ENCODE results near the gene ASF1B. TPM values are rescaled to one million over a fixed set of nuclear protein-coding genes. Genes with fewer than 3 reads are reported as not detected.

ASF1B gene
- total and polyA plus RNA-seq, 2 donors (not counting 3 experiments of a cell fraction or from before 2014, with no cell fraction given) = 39.1 to 42.4 TPM

DNA sequence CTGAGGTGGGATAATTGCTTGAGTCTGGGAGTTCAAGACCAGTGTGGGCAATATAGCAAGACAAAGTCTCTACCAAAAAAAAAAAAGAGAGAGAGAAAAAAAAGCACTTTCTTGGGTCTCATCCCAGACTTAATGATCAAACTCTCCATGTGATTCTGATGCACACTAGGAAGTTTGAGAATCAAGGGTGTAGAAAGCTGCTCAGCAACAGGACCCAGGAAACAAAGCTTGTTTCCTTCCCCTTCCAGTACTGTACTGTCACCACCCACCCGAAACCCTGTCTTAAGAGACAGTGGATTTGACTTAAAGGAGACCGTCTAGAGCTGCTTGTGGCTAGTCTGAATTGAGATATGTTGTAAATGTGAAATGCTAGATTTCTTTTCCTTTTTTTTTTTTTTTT lies 58.0 kb downstream of the ASF1B start:
- Histone ChIP-seq H3K9me1 (replicated peaks; ENCODE audit: control insufficient read depth, extremely low read depth, insufficient read depth, low read length) (no peaks in the 10 kb centered on the region), H3K27me3 (ENCODE audit: control insufficient read depth in 2 of 2, insufficient read depth in 2 of 2, low read length in 2 of 2) (no peaks in the 10 kb centered on the region), H3K79me2 (ENCODE audit: control insufficient read depth, insufficient read depth, low read length) (no peaks in the 10 kb centered on the region), H3K27ac (ENCODE audit: insufficient read depth, low read depth, low read length) (no peak overlapping the region), H3K9ac (replicated peaks; ENCODE audit: extremely low read depth, insufficient read depth, low read length) (no peak overlapping the region), H3K4me1 (ENCODE audit: control insufficient read depth, extremely low read depth, insufficient read depth, low read length) (peaks cover 26% of the 10 kb centered on the region), H2AFZ (ENCODE audit: low read depth, low read length) (no peak overlapping the region), H3K4me2 (ENCODE audit: insufficient read depth, low read length) (no peak overlapping the region), H3K36me3 (ENCODE audit: control insufficient read depth in 2 of 2, extremely low read depth in 1 of 2, insufficient read depth in 2 of 2, low read length in 2 of 2) (no peaks in the 10 kb centered on the region), H4K20me1 (replicated peaks; ENCODE audit: control insufficient read depth, extremely low read depth, insufficient read depth, low read length) (no peaks in the 10 kb centered on the region), H3K4me3 (replicated peaks in 1 of 3; ENCODE audit: insufficient read depth in 1 of 3, low read depth in 1 of 3, low read length in 3 of 3) (no peak overlapping the region), H3K9me3 (replicated peaks; ENCODE audit: control insufficient read depth, insufficient read depth, low read length) (no peaks in the 10 kb centered on the region)
- intact Hi-C loops (cut with micrococcal nuclease) = no loop called here
- BruUV-seq (replicated peaks) = no TSS peak
- dilution Hi-C loops (cut with MboI; ENCODE audit: extremely low pct_ligation_motif_present, low sequenced_read_pairs) = no loop called here
- ChIA-PET CTCF (interaction anchor here (0.7 to 1.0 kb wide), 3 partner anchors 35 to 1017 kb away, joined by 3 to 4 read pairs (median 3); no protein-coding TSS in a partner anchor), POLR2A (no interaction called here)
- FAIRE-seq (no peak), DNase-seq (ENCODE audit: low read depth, low spot score) (no peak)
- TF ChIP-seq EZH2 (IDR thresholded peaks at IDR 0.05; ENCODE audit: borderline replicate concordance, low read depth, low read length, severe bottlenecking) (no peak), POLR2AphosphoS5 (IDR thresholded peaks at IDR 0.05; ENCODE audit: insufficient read depth, low read depth, low read length) (no peak), MYC (IDR thresholded peaks at IDR 0.05; ENCODE audit: low read depth, low read length) (no peak), GATA2 (IDR thresholded peaks at IDR 0.05; ENCODE audit: insufficient read depth, insufficient read length, low read depth, low read length) (no peak), JUN (IDR thresholded peaks at IDR 0.05; ENCODE audit: borderline replicate concordance, insufficient read depth, insufficient read length, low read depth) (no peak), POLR2A (IDR thresholded peaks at IDR 0.05; ENCODE audit: low read depth, low read length) (no peak)
- TF ChIP-seq, protein P1, sequence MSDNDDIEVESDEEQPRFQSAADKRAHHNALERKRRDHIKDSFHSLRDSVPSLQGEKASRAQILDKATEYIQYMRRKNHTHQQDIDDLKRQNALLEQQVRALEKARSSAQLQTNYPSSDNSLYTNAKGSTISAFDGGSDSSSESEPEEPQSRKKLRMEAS (IDR thresholded peaks at IDR 0.05; ENCODE audit: insufficient read depth, insufficient read length) = no peak
- TF ChIP-seq, protein P2, sequence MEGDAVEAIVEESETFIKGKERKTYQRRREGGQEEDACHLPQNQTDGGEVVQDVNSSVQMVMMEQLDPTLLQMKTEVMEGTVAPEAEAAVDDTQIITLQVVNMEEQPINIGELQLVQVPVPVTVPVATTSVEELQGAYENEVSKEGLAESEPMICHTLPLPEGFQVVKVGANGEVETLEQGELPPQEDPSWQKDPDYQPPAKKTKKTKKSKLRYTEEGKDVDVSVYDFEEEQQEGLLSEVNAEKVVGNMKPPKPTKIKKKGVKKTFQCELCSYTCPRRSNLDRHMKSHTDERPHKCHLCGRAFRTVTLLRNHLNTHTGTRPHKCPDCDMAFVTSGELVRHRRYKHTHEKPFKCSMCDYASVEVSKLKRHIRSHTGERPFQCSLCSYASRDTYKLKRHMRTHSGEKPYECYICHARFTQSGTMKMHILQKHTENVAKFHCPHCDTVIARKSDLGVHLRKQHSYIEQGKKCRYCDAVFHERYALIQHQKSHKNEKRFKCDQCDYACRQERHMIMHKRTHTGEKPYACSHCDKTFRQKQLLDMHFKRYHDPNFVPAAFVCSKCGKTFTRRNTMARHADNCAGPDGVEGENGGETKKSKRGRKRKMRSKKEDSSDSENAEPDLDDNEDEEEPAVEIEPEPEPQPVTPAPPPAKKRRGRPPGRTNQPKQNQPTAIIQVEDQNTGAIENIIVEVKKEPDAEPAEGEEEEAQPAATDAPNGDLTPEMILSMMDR (IDR thresholded peaks at IDR 0.05; ENCODE audit: extremely low read depth in 1 of 2, insufficient read depth in 1 of 2, low read depth in 1 of 2, low read length in 2 of 2) = no peak
